Liver (tissue), 9 donors: Measurements from ENCODE around the gene LGALS9. TPM values are rescaled to one million over a fixed set of nuclear protein-coding genes. Genes with fewer than 3 reads are reported as not detected.

Source experiments
- DNase-seq: peaks from one replicate; pipeline ENCODE4 v3.0.0-alpha.2; 2017; ENCODE audit warnings: low spot score
- H3K27ac ChIP-seq, 2 donors: one replicate each; pipeline ENCODE4 v1.7.0; 2013; ENCODE audit warnings: inconsistent platforms in 2 of 2, low read length in 2 of 2, control low read depth in 1 of 2, low read depth in 1 of 2, mild to moderate bottlenecking in 1 of 2
- H3K27me3 ChIP-seq, 4 donors: one replicate each; pipeline versions ENCODE4 v1.6.1 to v1.7.0; 2013; ENCODE audit warnings: low read length in 3 of 4, inconsistent platforms in 1 of 4, mild to moderate bottlenecking in 1 of 4, moderate library complexity in 1 of 4; ENCODE audit not compliant: control insufficient read depth in 4 of 4, insufficient read depth in 4 of 4
- H3K36me3 ChIP-seq, 4 donors: one replicate each; pipeline versions ENCODE4 v1.6.1 to v1.7.0; 2013; ENCODE audit warnings: low read length in 3 of 4, mild to moderate bottlenecking in 3 of 4, low read depth in 1 of 4, moderate library complexity in 1 of 4; ENCODE audit not compliant: control insufficient read depth in 4 of 4, insufficient read depth in 3 of 4
- H3K4me1 ChIP-seq, 4 donors: one replicate each; pipeline versions ENCODE4 v1.6.1 to v1.7.0; 2013; ENCODE audit warnings: low read length in 3 of 4, mild to moderate bottlenecking in 3 of 4, moderate library complexity in 1 of 4; ENCODE audit not compliant: control insufficient read depth in 4 of 4, insufficient read depth in 4 of 4
- H3K4me3 ChIP-seq, 3 donors: one replicate each; pipeline versions ENCODE4 v1.6.1 to v1.7.0; 2013; ENCODE audit warnings: low read length in 3 of 3, control low read depth in 1 of 3, low read depth in 1 of 3, mild to moderate bottlenecking in 1 of 3
- H3K9ac ChIP-seq, 2 donors: one replicate each; pipeline ENCODE4 v1.7.0; 2013; ENCODE audit warnings: low read length in 2 of 2, mild to moderate bottlenecking in 2 of 2, moderate library complexity in 2 of 2, control low read depth in 1 of 2, low read depth in 1 of 2
- H3K9me3 ChIP-seq, 4 donors: one replicate each; pipeline versions ENCODE4 v1.6.1 to v1.7.0; 2013; ENCODE audit warnings: low read length in 3 of 4; ENCODE audit not compliant: control insufficient read depth in 4 of 4
- FOXA2 ChIP-seq: IDR thresholded peaks from 2 replicates; pipeline ENCODE4 v1.6.1; 2016; ENCODE audit warnings: antibody characterized with exemption
- HNF4G ChIP-seq: IDR thresholded peaks from 2 replicates; pipeline ENCODE4 v1.6.1; 2016; ENCODE audit warnings: antibody characterized with exemption
- NR2F2 ChIP-seq: IDR thresholded peaks from 2 replicates; pipeline ENCODE4 v1.6.1; 2016; ENCODE audit warnings: antibody characterized with exemption
- RAD21 ChIP-seq, 2 donors: IDR thresholded peaks; 2 replicates each; pipeline ENCODE4 v1.6.1; 2016; ENCODE audit warnings: antibody characterized with exemption in 2 of 2, mild to moderate bottlenecking in 2 of 2
- SP1 ChIP-seq: IDR thresholded peaks from 2 replicates; pipeline ENCODE4 v1.6.1; 2018; ENCODE audit warnings: antibody characterized with exemption, mild to moderate bottlenecking
- WGBS: extraction: QIAGEN DNeasy Blood & Tissue Kit; methylation state at CpG from one replicate; pipeline ENCODE4 v1.1.7; 2013; 5-methylcytosine and 5-hydroxymethylcytosine counted together
- polyA plus RNA-seq, 2 donors: library from polyadenylated mRNA; stranded (reverse) in 1 of 2; unstranded in 1 of 2; fragments of 200-250 nt in 1 of 2; fragments of >200 nt in 1 of 2; fragmentation: Nextera tagmentation in 1 of 2; extraction: Ambion mirVana in 1 of 2; gene quantifications; one replicate each; pipeline versions ENCODE4 v1.2.1 to v1.2.3, GENCODE V29; 2013 to 2015
- total RNA-seq, 2 donors: library from RNA; depleted of rRNA; stranded (reverse); fragments of >200 nt; gene quantifications; one replicate each; pipeline ENCODE4 v1.2.3, GENCODE V29; 2014
- TF ChIP-seq, protein P1 (sequence below): IDR thresholded peaks from 2 replicates; pipeline ENCODE4 v1.6.1; 2016; ENCODE audit warnings: antibody characterized with exemption
- TF ChIP-seq, protein P2 (sequence below): IDR thresholded peaks from 2 replicates; pipeline ENCODE4 v1.6.1; 2016; ENCODE audit warnings: antibody characterized with exemption
- TF ChIP-seq, protein P3 (sequence below): IDR thresholded peaks from 2 replicates; pipeline ENCODE4 v1.6.1; 2016; ENCODE audit warnings: antibody characterized with exemption, mild to moderate bottlenecking
- donor health status: healthy.
- donor health status: healthy.
- donor health status: healthy.
- donor health status: healthy.
- donor health status: healthy.

Gene LGALS9
- total and polyA plus RNA-seq, 4 donors: 6.1 to 24.7 (median 13.5) TPM

DNA sequence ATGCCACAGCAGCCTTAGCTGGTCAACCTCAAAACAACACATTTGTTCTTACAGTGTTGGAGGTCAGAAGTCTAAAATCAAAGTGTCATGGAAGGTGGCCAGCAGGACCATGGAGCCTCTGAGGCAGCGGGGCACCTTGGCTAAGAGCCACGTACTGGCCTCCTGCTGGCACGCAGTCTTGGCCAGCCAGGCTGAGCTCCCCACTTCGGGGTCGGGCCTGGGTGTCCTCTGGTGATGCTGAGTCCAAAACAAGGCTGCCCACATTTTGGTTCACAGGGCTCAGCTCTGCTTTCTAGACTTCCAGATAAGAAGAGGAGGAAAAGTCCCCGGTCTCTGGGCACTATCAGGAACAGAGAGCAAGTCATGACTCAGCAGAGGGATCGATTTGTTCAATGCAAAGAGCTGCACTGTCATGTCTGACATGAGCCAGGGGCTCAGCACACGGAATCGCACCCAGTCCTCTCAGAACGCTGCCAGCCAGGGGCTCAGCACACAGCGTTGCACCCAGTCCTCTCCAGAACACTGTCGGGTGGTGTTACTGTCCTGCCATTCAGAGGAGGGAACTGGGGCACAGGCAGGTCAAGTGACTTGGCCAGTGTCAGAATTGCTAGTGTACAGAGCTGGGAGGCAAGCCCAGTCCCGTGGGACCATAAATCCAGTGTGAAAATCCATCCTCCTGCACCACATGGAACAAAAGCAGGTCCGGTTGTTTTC lies 2.5 kb downstream of the LGALS9 start:
- Histone ChIP-seq H3K9me3 (no peaks in the 10 kb centered on the region), H3K9ac (no peak overlapping the region), H3K4me1 (peaks cover 0 to 7% (median 0%) of the 10 kb centered on the region in 4 donors), H3K4me3 (no peak overlapping the region), H3K36me3 (no peaks in the 10 kb centered on the region), H3K27ac (peak overlapping the region; percentile 23 to 42), H3K27me3 (no peaks in the 10 kb centered on the region)
- DNase-seq: no peak
- no peak for TF ChIP-seq HNF4G
- 52% methylated on average over 14 of the region's 14 CpGs for WGBS

DNA sequence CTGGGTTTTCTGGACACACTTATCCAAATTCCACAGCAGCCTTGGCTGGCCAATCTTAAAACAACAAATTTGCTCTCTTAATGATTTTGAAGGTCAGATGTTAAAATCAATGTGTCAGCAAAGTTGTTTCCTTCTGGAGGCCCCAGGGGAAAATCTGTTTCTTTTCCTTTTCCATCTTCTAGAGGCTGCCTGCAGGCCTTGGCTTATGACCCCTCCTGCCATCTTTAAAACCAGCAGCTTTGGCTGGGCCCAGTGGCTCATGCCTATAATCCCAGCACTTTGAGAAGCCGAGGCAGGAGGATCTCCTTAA lies 3.0 kb downstream of the LGALS9 start:
- Histone ChIP-seq H3K9ac (no peak overlapping the region), H3K36me3 (no peaks in the 10 kb centered on the region), H3K4me1 (peaks cover 0 to 7% (median 0%) of the 10 kb centered on the region in 4 donors), H3K9me3 (no peaks in the 10 kb centered on the region), H3K27ac (no peak overlapping the region), H3K4me3 (no peak overlapping the region), H3K27me3 (no peaks in the 10 kb centered on the region)
- 97% methylated on average over 1 of the region's 1 CpG for WGBS
- no peak for DNase-seq
- TF ChIP-seq, protein P1, sequence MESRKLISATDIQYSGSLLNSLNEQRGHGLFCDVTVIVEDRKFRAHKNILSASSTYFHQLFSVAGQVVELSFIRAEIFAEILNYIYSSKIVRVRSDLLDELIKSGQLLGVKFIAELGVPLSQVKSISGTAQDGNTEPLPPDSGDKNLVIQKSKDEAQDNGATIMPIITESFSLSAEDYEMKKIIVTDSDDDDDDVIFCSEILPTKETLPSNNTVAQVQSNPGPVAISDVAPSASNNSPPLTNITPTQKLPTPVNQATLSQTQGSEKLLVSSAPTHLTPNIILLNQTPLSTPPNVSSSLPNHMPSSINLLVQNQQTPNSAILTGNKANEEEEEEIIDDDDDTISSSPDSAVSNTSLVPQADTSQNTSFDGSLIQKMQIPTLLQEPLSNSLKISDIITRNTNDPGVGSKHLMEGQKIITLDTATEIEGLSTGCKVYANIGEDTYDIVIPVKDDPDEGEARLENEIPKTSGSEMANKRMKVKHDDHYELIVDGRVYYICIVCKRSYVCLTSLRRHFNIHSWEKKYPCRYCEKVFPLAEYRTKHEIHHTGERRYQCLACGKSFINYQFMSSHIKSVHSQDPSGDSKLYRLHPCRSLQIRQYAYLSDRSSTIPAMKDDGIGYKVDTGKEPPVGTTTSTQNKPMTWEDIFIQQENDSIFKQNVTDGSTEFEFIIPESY: no peak
- TF ChIP-seq SP1 (no peak), NR2F2 (peak; percentile 14)
- TF ChIP-seq, protein P2, sequence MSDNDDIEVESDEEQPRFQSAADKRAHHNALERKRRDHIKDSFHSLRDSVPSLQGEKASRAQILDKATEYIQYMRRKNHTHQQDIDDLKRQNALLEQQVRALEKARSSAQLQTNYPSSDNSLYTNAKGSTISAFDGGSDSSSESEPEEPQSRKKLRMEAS: no peak

GRCh38 chr17:27634776-27635175 lies 3.8 kb downstream of the LGALS9 start:
- no peak overlapping the region for H3K4me3 ChIP-seq
- TF ChIP-seq, protein P3, sequence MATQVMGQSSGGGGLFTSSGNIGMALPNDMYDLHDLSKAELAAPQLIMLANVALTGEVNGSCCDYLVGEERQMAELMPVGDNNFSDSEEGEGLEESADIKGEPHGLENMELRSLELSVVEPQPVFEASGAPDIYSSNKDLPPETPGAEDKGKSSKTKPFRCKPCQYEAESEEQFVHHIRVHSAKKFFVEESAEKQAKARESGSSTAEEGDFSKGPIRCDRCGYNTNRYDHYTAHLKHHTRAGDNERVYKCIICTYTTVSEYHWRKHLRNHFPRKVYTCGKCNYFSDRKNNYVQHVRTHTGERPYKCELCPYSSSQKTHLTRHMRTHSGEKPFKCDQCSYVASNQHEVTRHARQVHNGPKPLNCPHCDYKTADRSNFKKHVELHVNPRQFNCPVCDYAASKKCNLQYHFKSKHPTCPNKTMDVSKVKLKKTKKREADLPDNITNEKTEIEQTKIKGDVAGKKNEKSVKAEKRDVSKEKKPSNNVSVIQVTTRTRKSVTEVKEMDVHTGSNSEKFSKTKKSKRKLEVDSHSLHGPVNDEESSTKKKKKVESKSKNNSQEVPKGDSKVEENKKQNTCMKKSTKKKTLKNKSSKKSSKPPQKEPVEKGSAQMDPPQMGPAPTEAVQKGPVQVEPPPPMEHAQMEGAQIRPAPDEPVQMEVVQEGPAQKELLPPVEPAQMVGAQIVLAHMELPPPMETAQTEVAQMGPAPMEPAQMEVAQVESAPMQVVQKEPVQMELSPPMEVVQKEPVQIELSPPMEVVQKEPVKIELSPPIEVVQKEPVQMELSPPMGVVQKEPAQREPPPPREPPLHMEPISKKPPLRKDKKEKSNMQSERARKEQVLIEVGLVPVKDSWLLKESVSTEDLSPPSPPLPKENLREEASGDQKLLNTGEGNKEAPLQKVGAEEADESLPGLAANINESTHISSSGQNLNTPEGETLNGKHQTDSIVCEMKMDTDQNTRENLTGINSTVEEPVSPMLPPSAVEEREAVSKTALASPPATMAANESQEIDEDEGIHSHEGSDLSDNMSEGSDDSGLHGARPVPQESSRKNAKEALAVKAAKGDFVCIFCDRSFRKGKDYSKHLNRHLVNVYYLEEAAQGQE: no peak
- no peak for TF ChIP-seq FOXA2
- TF ChIP-seq, protein P2: no peak
- TF ChIP-seq RAD21 (IDR thresholded peaks at IDR 0.05): no peak
- no peaks in the 10 kb centered on the region for H3K9me3 ChIP-seq
- H3K27me3 ChIP-seq: no peaks in the 10 kb centered on the region
- WGBS: 92% methylated on average over 2 of the region's 2 CpGs
- H3K27ac ChIP-seq: no peak overlapping the region
- no peak for DNase-seq
- H3K4me1 ChIP-seq: peaks cover 0 to 7% (median 0%) of the 10 kb centered on the region in 4 donors
- no peaks in the 10 kb centered on the region for H3K36me3 ChIP-seq
- no peak overlapping the region for H3K9ac ChIP-seq
